ENCODE measurements around the gene TAP1. TPM values are rescaled to one million over a fixed set of nuclear protein-coding genes. Genes with fewer than 3 reads are reported as not detected.

The TAP1 gene
- total RNA-seq, 2 experiments from 2014 or later, result 91.5 to 93.9 TPM

DNA sequence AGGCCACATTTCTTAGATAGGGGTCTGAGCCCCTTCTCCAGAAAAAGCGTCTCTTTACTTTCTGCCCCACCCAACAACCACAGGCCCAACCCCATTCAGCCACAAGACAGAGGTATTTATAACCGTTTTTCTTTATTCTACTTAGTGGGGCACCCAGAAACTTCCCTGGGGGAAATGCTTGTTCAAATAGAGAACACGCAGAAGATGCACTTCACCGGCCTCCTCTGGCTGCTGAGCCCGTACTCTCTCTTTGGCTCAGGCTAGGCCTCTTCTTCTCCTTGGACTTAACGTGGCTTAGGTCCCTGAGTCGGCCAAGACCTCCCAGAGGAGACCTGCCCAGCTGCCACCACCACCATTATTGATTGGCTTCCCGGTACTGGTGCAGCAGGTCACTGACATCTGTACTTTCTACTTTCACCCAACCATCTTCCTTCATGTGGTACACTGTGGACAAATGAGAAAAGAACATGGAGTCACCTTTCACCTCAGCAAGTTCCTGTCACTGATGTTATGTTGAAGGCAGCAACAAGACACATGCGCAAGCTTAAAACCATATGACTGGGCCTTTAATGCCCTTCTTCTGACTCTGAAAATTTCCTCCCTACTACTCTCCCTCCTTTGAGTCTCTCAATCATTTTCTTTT is 12.8 kb downstream of the TAP1 start:
- H3K36me3 Mint-ChIP-seq (ENCODE audit: low read depth), result peaks cover 87% of the 10 kb centered on the region
- Histone ChIP-seq H3K4me3 (ENCODE audit: low read length) (no peak overlapping the region), H3K4me1 (ENCODE audit: insufficient read depth, low read length) (peaks cover 64% of the 10 kb centered on the region), H3K36me3 (ENCODE audit: insufficient read depth, low read length) (peaks cover 51% of the 10 kb centered on the region), H3K27me3 (ENCODE audit: control insufficient read depth in 1 of 2, insufficient read depth in 2 of 2, low read length in 2 of 2) (no peaks in the 10 kb centered on the region), H3K9me3 (ENCODE audit: control insufficient read depth in 1 of 2, insufficient read depth in 1 of 2, low read length in 2 of 2) (no peaks in the 10 kb centered on the region), H3K27ac (ENCODE audit: low read depth in 1 of 2, low read length in 2 of 2) (peak overlapping the region; percentile 13 to 55)
- H3K27me3 Mint-ChIP-seq, result no peaks in the 10 kb centered on the region
- no peaks in the 10 kb centered on the region for H3K9me3 Mint-ChIP-seq
- peak overlapping the region; percentile 99 for H3K27ac Mint-ChIP-seq
- H3K4me1 Mint-ChIP-seq (ENCODE audit: low read depth), result peaks cover 90% of the 10 kb centered on the region
- peak overlapping the region; percentile 97 for H3K4me3 Mint-ChIP-seq
- ATAC-seq (ENCODE audit: poor library complexity) (no peak), DNase-seq (peak in 3 of 14 experiments; percentile 53 to 58 (median 55))
- POLR2A ChIA-PET, result interaction anchor here (0.9 to 11.2 kb wide), 4 partner anchors 16 to 130 kb away, joined by 3 to 901 read pairs (median 363); partner anchors contain the start of genes BRD2, PSMB9 and TAP1
- CTCF ChIA-PET, result interaction anchor here (1.1 to 6.8 kb wide), 4 partner anchors 16 to 134 kb away, joined by 3 to 288 read pairs (median 104); partner anchors contain the start of genes HLA-DMA, PSMB9 and TAP1
- TF ChIP-seq, protein P1, sequence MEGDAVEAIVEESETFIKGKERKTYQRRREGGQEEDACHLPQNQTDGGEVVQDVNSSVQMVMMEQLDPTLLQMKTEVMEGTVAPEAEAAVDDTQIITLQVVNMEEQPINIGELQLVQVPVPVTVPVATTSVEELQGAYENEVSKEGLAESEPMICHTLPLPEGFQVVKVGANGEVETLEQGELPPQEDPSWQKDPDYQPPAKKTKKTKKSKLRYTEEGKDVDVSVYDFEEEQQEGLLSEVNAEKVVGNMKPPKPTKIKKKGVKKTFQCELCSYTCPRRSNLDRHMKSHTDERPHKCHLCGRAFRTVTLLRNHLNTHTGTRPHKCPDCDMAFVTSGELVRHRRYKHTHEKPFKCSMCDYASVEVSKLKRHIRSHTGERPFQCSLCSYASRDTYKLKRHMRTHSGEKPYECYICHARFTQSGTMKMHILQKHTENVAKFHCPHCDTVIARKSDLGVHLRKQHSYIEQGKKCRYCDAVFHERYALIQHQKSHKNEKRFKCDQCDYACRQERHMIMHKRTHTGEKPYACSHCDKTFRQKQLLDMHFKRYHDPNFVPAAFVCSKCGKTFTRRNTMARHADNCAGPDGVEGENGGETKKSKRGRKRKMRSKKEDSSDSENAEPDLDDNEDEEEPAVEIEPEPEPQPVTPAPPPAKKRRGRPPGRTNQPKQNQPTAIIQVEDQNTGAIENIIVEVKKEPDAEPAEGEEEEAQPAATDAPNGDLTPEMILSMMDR (IDR thresholded peaks at IDR 0.05), result no peak
- intact Hi-C loops (cut with DNase I, micrococcal nuclease), result loop anchor here (10.0 kb wide), 2 partner anchors 364 to 1404 kb away; partner anchors contain the start of genes HSD17B8 (in 1 of the 2), RING1 (in 1 of the 2), RXRB (in 1 of the 2) and SLC39A7 (in 1 of the 2)

DNA sequence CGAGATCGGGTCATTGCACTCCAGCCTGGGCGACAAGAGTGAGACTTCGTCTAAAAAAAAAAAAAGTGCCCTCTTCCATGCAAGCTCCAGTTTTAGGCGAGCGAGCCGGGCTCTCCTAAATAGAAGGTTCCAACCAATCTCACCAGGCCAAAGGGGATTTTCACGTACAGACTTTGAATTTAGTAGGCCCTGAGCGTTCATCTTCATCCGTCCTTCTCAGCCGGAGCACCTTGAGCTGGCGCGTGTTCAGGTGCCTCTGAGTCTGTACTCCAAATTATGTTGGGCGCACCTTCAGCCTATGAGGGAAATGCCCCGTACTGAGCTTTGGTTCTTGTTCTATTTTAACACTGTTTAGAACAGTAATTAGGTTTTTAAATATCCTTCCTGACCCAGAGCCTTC is 14.1 kb downstream of the TAP1 start:
- Mint-ChIP-seq H3K9me3 (no peaks in the 10 kb centered on the region), H3K4me3 (peak overlapping the region; percentile 97), H3K27me3 (no peaks in the 10 kb centered on the region), H3K4me1 (ENCODE audit: low read depth) (peaks cover 91% of the 10 kb centered on the region), H3K27ac (peak overlapping the region; percentile 99), H3K36me3 (ENCODE audit: low read depth) (peaks cover 87% of the 10 kb centered on the region)
- DNase-seq, result peak in 1 of 14 experiments; percentile 26
- CTCF ChIA-PET, result interaction anchor here (0.6 to 6.8 kb wide), 22 partner anchors 11 to 550 kb away, joined by 3 to 288 read pairs (median 8); partner anchors contain the start of genes BRD2, HLA-DMA, HLA-DMB and PSMB9
- Histone ChIP-seq H3K36me3 (ENCODE audit: insufficient read depth, low read length) (peaks cover 54% of the 10 kb centered on the region), H3K27ac (ENCODE audit: low read depth in 1 of 2, low read length in 2 of 2) (peak overlapping the region in 1 of 2 donors; percentile 30), H3K4me1 (ENCODE audit: insufficient read depth, low read length) (peaks cover 67% of the 10 kb centered on the region), H3K9me3 (ENCODE audit: control insufficient read depth in 1 of 2, insufficient read depth in 1 of 2, low read length in 2 of 2) (no peaks in the 10 kb centered on the region), H3K4me3 (ENCODE audit: low read length) (no peak overlapping the region), H3K27me3 (ENCODE audit: control insufficient read depth in 1 of 2, insufficient read depth in 2 of 2, low read length in 2 of 2) (no peaks in the 10 kb centered on the region)
- ATAC-seq (ENCODE audit: poor library complexity), result no peak
- POLR2A ChIA-PET, result interaction anchor here (1.3 to 11.2 kb wide), 9 partner anchors 11 to 150 kb away, joined by 3 to 901 read pairs (median 16); partner anchors contain the start of genes BRD2, HLA-DMA, PSMB9 and TAP1
- TF ChIP-seq, protein P1 (IDR thresholded peaks at IDR 0.05), result no peak
- intact Hi-C loops (cut with DNase I, micrococcal nuclease), result loop anchor here in 1 of 2 experiments (2.0 kb wide), 1 partner anchor 133 kb away; no protein-coding TSS in a partner anchor

- peak; percentile 86 for ATAC-seq (ENCODE audit: poor library complexity)
- peak within 1 kb of the TSS; percentile 77 for H3K4me3 ChIP-seq (ENCODE audit: low read length)
- H3K4me1 Mint-ChIP-seq (ENCODE audit: low read depth), result peaks cover 94% of the 10 kb centered on the region
- H3K9me3 Mint-ChIP-seq, result no peaks in the 10 kb centered on the region
- intact Hi-C loops (cut with DNase I, micrococcal nuclease), result loop anchor here (1.0 to 2.0 kb wide), 3 partner anchors 16 to 134 kb away; partner anchors contain the start of gene PSMB9 (in 2 of the 2)
- H3K9me3 ChIP-seq (ENCODE audit: control insufficient read depth in 1 of 2, insufficient read depth in 1 of 2, low read length in 2 of 2), result no peaks in the 10 kb centered on the region
- peaks cover 64% of the 10 kb centered on the region for H3K36me3 ChIP-seq (ENCODE audit: insufficient read depth, low read length)
- H3K27ac ChIP-seq (ENCODE audit: low read depth in 1 of 2, low read length in 2 of 2), result peak within 1 kb of the TSS; percentile 76 to 87
- ChIA-PET CTCF (interaction anchor here (0.6 to 6.8 kb wide), 35 partner anchors 9 to 425 kb away, joined by 3 to 288 read pairs (median 6); partner anchors contain the start of genes BRD2, HLA-DMA, HLA-DMB and PSMB9), POLR2A (interaction anchor here (0.6 to 11.2 kb wide), 19 partner anchors 9 to 866 kb away, joined by 3 to 901 read pairs (median 6); partner anchors contain the start of genes ATF6B, BRD2, DXO and HLA-DMA)
- H3K4me3 Mint-ChIP-seq, result peak within 1 kb of the TSS; percentile 97
- peaks cover 67% of the 10 kb centered on the region for H3K4me1 ChIP-seq (ENCODE audit: insufficient read depth, low read length)
- H3K27ac Mint-ChIP-seq, result peak within 1 kb of the TSS; percentile 99
- no peaks in the 10 kb centered on the region for H3K27me3 ChIP-seq (ENCODE audit: control insufficient read depth in 1 of 2, insufficient read depth in 2 of 2, low read length in 2 of 2)
- TF ChIP-seq, protein P1 (IDR thresholded peaks at IDR 0.05), result peak; percentile 93
- no peaks in the 10 kb centered on the region for H3K27me3 Mint-ChIP-seq
- peaks cover 87% of the 10 kb centered on the region for H3K36me3 Mint-ChIP-seq (ENCODE audit: low read depth)
- DNase-seq, result peak; percentile 93 to 99 (median 98)
These were observed 15.2 kb downstream of the TAP1 start, which contains the start of gene TAP2 for GRCh38 chr6:32838114-32838958. TSS of gene TAP2 (minus strand) at chr6:32838739. CDS start at chr6:32838233, 506 bp downstream.

All from CD4-positive, alpha-beta T cell (primary cell).